KG1 (cell line): ENCODE measurements around the gene ADCY1.

Source experiments
- DNase-seq: peaks from one replicate; lab custom pipeline; 2025; lab: John Stamatoyannopoulos, UW

ADCY1 gene

DNA sequence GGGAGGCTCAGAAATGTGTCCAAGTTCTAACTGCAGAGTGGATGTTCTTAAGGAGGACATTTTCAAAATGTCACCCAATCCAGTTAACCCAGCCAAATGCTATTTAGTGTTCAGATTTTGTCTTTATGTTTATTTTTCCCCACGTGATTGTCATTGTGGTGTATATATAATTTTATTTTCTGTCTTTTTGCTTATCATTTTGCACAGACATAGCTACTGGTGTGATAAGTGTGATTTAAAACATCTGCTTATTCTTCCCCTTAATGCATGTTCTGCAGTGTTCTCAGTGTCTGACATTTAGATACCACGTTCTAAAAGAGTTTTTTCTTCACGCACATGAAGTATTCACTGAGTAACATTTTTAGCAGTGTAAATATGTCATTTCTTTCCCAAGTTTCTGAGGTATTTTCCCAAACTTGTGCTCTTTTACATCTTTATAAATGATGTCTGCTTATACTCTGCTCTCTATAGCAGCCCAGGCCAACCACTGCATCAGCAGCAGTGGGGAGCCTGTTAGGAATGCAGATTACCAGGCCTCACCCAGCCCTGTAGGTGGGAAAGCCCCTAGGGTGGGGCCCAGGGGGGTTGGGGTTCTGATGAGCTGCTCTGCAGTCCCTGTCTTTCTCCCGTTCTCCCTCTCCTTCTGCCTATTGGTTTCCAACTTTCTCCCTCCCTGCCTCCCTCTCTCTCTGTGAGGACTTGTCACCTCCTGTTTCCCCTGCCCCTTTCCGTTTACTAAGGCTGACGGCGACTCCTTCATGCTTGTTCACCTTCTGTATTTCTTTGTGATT lies 20.8 kb downstream of the ADCY1 start:
- no peak for DNase-seq

DNA sequence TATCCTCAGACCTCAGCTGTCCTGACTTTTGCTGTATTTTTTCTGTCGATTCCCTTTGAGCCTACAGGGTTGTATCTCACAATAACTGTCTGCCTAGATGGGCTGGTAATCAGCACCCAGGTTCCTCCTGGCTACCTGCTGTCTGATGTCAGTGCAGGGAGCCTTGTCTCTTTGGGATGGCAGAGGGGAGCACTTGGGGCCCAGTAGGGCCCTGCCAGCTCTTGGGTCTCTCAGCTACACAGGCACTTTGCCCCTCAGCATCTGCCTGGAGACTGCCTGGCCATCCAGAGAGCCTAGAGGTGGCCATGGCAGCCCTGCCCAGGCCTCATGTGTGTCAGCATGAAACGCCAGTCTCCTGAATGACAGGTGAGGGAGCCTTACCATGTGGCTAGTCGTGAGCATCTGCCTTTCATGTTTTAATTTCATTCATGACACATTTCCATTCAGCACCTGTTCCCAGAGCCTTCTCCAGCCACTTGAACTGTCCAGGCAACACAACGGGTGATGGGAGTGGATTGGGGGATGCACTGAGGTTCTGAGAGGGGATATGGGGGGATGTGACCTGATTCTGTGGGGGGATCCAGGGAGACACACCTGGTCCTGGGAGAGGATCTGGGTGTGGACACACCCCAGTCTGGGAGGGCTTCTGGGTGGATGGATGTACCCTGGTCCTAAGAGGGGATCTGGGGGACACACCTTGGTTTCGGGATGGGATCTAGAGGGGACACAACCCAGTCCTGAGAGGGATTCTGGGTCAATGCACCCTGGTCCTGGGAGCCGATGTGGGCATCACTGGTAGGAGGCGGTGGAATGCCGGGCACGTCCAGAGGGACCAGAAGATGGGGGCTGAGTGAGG lies 21.9 kb downstream of the ADCY1 start:
- no peak for DNase-seq

DNA sequence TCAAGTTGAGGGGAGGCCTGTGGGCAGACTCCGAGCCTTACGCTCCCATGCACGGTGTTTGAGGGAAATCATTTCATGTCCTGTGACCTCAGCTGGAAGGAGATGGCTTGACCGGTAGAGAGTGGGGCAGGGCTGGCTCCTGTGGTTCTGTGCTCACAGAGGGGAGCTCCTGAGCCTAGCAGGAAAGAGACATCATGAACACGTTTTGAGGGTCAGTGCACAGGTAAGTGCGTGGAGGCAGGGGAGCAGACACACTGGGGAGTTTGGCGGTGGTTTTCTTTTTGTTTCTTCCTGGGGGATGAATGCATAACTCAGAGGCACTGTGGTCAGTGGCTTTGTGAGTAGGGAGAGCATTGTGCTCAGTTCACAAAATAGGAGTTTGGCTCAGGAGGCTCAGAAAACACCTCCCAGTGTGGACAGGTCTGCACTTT lies 22.5 kb downstream of the ADCY1 start:
- no peak for DNase-seq

DNA sequence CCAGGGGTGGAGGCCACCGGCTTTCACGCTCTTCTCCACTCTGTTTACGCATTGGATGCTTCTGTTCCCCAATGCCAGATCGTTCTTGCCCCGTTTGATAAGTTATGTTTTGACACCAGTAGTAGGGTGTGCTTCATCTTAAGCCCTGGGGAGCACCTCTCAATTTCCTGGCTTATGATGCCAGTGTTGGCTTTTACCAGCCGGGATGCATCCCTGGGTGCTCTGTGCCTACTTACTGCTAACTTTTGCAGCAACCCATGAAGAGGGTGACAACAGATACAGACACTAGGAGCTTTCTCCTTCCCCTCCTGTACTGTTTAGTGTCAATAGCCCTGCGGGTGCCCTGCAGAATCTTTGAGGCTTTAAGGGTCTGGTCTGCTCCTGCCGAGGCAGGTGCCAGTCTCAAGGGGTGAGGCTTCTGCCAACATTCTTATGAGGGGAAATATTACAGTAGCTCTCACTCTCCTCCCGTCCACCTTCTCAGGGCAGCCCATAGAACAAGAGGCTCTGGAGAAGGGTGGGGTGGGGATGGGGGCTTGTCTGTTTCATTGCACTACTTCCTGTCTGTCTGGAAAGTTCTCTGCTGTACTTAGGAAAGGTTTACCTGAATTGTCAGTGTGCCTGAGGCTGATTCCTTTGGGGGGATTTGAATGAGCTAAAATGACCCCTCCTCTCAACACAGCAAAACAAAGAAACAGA lies 23.3 kb downstream of the ADCY1 start:
- no peak for DNase-seq

DNA sequence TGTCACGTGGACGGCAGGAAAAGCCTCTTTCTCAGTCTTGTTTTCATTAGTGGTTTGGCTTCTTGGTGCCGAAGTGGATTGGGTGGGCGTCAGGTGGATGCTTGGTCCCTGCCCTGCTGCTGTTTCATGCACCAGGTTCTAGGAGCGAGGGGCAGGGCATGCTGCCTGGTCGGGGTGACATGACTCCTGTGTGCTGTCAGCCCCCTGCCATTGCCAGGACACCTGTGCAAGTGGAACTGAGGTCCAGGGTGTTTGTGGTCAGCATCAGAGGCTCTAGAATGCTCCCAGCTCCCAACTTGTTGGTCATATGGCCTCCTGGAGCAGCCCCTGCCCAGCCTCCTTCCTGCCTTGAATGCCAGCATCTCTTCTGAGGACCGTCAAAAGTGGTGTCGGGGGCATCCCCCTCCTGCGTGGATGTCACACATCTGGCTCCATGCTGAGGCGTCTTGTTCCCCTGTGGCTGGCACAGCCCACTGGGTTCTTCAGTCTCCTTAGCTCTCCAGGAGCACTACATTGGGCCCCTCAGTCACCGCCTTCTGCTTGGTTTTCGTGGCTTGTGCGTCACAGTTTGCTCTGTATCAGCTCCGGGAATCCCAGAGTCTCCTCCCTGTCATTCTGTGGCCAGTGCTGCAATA lies 24.8 kb downstream of the ADCY1 start:
- no peak for DNase-seq

DNA sequence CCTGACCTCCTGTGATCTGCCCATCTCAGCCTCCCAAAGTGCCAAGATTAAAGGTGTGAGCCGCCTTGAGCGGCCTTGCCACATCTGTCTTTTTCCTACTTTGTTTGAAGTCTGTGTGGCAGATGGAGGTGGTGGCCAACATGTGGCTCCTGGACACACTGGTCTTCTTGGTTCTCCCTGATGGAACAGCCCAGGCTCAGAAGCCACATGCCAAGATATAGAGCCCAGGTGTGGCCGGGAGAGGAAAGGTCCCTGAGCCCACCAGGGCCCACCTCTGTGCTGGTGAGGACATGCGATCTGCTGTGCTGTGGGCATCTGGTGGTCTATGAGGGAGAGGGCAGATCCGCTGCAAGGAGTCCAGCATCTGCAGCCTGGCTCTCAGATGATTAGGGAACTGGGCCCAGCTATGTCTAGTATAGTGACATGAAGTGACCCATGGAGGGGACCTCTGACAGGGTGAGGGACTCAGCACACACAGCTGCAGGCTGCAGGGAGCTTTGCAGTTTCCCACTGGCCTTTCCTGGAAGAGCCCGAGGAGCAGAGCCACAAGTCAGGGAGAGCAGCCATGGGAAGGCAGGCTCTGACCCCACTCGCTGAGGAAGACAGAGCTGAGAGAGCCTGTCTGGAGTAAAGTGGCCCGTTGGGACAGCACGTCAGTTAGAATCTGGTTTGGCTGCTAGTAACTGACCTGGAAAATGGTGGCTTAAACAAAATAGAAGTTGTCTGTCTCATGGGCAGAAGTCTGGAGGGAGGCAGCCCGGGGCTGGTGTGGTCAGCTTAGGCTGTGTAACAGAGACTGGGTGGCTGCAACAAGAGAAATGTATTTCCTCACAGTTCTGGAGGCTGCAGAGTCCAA lies 25.9 kb downstream of the ADCY1 start:
- no peak for DNase-seq

DNA sequence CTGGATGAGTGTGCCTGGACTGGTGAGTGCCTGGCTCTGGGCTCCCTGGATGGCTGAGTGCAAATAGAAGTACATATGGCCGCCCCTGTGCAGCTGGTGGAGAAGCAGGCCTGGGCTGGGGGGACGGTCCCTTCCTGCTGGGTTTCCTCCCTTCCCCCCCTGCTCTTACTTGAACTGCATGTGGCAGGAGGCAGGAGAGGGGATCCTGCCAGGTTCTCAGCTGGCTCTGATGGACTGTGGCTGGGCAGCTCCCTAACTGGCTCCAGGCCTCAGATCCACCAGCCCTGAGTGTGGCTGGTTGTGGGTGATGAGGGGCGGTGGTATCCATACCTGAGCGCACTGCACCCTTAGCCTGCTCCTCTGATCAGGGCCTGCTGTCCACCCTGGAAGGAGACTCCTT lies 26.9 kb downstream of the ADCY1 start:
- DNase-seq = no peak

DNA sequence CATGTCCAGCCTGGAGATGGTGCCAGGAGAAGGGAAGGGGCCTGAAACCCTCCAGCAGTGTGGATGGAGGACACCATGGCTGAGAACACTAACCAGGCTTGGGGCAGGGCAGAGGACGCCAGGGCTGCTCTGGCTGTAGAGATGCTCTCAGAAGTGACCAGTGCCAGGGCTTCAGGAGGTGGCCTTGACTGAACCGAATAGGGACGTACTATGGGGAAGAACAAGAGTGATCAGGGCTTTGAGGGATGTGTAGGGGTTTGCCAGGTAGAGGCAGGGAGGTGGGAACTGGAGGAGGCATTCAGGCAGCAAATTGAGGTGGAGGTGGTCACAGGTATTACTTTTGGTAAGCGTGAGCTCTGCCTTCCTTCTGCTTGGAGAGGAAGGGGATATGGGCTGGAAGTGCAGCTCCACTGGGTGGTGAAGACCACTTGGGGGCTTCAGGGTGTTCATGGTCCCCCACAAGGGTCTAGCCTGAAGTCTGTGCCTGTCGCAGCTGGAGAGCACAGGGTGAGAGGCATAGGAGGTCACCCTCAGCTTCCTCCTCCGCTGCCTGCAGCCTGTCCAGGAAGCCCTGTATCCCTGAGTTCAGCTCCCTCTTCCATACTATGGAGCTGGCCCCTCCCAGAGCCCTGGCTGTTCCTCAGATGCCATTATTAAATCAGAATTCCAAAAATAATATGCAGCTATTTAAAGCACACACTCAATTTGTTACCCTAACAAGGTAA lies 27.8 kb downstream of the ADCY1 start:
- no peak for DNase-seq

DNA sequence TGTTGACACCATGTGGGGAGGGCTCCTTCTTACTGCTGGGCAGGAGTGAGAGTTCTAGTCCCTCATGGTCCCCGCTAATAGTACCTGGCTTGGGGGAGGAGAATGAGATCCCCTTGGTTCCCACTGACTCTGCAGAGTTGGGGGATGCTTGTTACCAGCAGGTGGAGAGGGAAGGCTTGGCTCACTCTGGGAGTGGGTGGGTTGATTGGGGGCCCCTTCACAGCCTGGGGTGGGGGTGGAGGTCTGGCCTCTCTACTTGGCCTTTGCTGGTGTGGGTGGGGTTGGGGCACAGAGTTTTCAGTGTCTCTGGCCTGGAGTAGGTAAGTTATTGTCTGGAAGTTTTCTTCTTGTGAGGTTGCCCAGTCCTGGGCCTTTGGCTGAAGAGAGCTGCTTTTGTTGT lies 31.9 kb downstream of the ADCY1 start:
- DNase-seq = no peak

DNA sequence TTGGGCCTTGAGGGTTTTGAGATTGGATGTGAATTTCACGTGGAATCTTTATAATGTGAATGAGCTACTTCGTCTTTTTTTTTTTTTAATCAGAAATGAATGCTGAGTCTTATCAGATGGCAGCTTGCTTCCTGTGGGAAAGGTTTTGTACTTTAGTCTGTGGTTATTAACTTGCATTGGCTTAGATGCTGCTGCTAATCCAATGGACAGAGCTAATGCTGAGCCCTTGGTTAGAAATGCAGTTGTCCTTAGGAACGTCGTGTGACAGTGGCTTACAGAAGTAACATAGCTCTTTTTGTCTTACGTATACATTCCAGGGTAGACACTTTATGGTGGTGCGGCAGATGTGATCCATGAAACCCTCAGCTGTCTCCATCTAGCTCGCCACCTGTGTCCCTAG lies 32.8 kb downstream of the ADCY1 start:
- no peak for DNase-seq

DNA sequence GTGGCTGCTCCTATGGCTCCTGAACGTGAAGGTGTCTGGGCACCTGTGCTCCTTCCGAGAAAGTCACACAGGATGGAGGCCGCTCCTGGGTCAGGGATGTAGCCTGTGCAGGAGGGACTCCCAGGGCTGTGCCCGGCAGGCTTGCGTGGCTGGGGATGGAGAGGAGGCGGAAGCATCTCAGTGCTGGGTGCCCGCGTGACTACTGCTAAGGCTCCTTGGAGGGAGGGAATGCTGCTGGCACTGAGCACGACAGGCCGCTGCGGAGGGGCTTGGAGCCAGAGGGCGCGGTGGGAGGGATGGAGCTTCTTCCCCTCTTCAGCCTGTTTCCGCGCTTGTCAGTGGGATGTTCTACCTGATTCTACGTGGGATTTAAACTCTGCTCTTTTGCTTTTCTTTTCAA lies 35.0 kb downstream of the ADCY1 start:
- DNase-seq = no peak

DNA sequence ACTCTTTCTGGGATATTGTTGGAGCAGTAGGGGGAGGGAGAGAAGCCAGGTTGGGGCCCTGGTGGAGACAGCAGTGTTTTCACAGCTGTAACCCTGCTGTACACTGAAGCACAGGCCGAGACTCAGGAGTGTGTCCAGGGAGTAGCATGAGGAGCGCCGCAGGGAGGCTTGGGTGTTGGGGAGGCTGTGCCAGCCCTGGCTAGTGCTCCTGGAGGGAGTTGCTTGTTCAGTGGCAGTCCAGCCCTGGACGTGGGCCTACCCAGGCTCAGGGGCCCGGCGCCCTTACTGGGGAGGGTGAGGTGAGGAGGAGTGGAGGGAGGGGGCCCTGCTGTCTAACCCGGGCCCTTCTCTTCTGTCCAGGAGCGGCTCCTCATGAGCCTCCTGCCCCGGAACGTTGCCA lies 35.9 kb downstream of the ADCY1 start:
- no peak for DNase-seq

DNA sequence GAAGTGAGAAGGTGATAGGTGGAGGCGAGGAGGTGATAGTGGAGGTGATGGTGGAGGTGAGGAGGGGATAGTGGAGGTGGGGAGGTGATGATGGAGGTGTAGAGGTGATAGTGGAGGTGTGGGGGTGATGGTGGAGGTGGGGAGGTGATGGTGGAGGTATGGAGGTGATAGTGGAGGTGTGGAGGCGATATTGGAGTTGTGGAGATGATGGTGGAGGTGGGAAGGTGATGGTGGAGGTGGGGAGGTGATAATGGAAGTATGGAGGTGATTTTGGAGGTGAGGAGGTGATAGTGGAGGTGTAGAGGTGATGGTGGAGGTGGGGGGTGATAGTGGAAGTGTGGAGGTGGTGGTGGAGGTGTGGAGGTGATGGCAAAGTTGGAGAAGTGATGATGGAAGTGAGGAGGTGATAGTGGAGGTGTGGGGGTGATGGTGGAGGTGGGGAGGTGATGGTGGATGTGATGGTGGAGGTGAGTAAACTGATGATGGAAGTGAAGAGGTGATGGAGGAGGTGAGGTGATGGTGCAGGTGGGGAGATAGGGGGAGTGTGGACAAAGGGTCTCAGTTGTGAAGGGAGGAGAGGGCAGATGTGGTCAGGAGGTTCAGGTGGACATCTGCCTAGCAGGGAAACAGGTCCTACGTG lies 36.6 kb downstream of the ADCY1 start:
- DNase-seq = no peak

DNA sequence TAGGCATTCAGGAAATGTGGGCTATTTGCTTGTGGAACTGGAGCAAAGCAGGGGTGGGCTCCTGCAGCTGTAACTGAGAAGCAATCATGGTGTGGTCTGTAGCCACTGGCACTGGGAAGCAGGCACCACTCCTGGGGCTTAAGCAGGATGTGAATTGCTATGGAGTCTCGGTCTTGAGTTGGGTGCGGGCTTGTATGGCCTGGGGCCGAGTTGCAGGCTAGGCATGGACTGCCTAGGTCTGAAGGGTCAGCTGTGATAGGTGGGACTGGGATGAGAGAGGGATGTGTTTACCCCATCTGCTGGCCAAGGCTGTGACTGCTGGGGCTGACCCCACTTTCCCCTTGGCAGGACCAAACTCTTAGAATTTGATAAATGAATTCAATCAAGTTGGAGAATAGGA lies 43.0 kb downstream of the ADCY1 start:
- DNase-seq = no peak

DNA sequence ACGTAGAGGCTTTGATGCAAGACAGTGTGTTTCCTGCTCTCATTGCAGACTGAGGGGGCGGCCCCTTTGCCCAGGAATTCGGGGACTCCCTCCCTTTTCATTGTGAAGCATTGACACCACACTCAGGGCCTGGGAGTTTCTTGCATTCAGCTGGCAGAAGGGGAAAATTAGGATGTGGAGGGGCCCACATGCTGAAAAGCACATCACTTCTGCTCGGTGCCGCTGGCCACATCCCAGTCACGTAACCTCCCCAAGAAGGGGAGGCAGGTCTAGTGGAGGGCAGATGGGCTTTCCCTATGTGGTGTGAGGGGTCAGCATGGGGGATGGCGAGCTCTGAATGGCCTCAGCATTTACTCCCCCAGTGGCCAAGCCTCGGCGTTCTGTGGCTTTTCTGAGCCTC lies 47.9 kb downstream of the ADCY1 start:
- no peak for DNase-seq

DNA sequence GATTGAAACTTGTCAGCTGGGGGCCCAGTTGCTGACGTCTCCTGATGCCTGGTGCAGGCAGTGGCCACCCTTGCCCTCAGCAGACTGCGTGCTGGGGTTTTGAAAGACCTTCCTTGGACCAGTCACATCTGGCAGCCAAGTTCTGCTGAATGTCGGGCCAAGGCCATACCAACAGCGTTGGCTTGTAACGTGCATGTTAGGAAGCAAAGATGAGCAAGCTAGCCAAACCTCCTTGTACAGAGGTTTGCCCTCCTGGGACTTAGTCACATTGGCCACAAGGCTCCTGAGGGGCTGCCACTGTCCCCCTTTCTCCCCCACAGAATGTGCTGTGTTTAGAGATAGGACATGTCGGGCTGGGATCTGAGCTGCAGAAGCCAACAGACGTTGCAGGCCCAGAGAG lies 49.0 kb downstream of the ADCY1 start:
- no peak for DNase-seq

DNA sequence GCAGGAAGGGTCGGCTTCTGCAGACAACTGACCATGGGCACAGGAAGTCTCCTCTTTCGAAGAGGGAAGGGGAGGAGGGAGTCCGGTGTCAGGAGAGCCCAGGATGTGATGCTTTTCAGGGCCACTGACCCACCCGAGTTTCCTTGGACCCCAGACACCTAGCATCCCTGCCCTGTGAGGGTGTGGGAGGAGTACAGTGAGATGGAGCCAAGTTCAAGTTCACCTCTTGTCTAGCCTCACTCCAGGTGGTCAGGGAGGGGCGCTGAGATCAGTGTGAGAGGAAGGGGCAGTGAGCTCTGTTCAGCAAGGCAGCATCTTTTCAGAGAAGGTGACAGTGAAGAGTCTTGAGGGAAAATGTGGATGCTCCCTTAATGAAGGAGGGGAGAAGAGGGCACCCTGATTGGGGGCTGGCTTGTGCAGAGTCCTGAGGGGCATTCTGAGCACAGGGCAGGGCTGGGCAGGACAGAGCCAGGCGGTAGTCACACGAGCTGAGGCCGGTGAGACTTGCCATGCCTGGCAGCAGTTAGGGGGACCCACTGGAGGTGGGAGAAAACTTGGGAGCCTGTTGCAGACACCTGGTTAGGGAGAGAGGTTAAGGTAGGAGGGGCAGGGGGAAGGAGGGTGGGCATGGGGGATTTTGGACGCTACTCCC lies 49.7 kb downstream of the ADCY1 start:
- DNase-seq = no peak

DNA sequence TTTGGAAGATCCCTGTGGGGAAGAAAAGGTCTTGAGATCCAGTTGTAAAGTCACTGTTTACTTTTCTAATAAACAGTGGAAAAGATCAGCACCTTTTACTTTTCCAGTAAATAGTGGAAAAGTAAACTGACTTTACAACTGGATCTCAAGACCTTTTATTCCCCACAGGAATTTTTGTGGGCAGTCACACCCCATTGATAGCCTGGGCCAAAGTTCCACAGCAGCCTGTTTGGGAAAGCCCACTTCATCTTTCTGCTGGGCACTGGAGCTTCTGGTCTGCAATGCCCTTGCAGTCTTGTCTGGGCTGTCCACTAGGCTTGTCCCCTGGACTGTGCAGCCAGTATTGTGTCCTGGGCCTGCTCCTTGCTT lies 50.2 kb downstream of the ADCY1 start:
- DNase-seq = no peak

DNA sequence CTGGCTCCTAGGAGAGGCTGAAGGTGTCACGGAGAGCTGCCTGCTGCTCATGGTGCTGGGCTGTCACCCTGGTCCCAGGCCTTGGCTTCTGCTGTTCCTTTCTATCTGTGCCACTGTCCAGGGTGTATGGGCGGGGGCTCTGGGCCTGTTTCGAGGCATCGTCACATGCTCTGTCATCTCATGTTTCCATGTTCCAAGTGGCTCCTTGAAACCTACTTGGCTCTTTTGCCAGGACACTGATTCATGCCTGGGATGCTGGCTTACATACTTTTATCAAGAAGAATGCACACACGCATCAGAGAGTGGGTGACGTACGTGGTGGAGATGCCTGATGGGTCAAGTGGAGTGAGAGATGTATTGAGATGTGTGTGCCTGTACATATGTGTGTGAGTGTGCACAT lies 50.9 kb downstream of the ADCY1 start:
- no peak for DNase-seq
